Measurements from ENCODE around the gene TNNC1.

TNNC1 gene

GRCh38 chr3:52441772-52442332 is 12.0 kb downstream of the TNNC1 start:
- DNase-seq = no peak

GRCh38 chr3:52441091-52441771 is 12.6 kb downstream of the TNNC1 start:
- no peak for DNase-seq

GRCh38 chr3:52440671-52441070 is 13.2 kb downstream of the TNNC1 start:
- DNase-seq = no peak

- no peak for DNase-seq
These were observed 13.6 kb downstream of the TNNC1 start for GRCh38 chr3:52440249-52440551.

- no peak for DNase-seq
These were observed 14.2 kb downstream of the TNNC1 start for GRCh38 chr3:52439426-52440248.

- DNase-seq = no peak
These were observed 15.0 kb downstream of the TNNC1 start for GRCh38 chr3:52438579-52439425.

GRCh38 chr3:52438104-52438376 is 15.8 kb downstream of the TNNC1 start:
- DNase-seq = no peak

- no peak for DNase-seq
These were observed 16.3 kb downstream of the TNNC1 start for GRCh38 chr3:52437326-52438103.

GRCh38 chr3:52436500-52437149 is 17.2 kb downstream of the TNNC1 start:
- no peak for DNase-seq

GRCh38 chr3:52435246-52436101 is 18.4 kb downstream of the TNNC1 start:
- no peak for DNase-seq

GRCh38 chr3:52434491-52435115 is 19.2 kb downstream of the TNNC1 start:
- no peak for DNase-seq

GRCh38 chr3:52433996-52434479 is 19.8 kb downstream of the TNNC1 start:
- DNase-seq = no peak

- no peak for DNase-seq
These were observed 20.4 kb downstream of the TNNC1 start for GRCh38 chr3:52433328-52433995.

- no peak for DNase-seq
These were observed 21.1 kb downstream of the TNNC1 start for GRCh38 chr3:52432691-52433141.

GRCh38 chr3:52432225-52432624 is 21.6 kb downstream of the TNNC1 start:
- no peak for DNase-seq

GRCh38 chr3:52431459-52432223 is 22.2 kb downstream of the TNNC1 start:
- DNase-seq = no peak

- no peak for DNase-seq
These were observed 23.4 kb downstream of the TNNC1 start for GRCh38 chr3:52430416-52430810.

GRCh38 chr3:52429779-52430415 is 23.9 kb downstream of the TNNC1 start:
- DNase-seq = no peak

GRCh38 chr3:52429031-52429430 is 24.8 kb downstream of the TNNC1 start:
- no peak for DNase-seq

All from stimulated activated CD4-positive, alpha-beta T cell treated with anti-CD3 and anti-CD28 coated beads, Interleukin-4, amount 100 ng/mL, for 24 hours (primary cell).